NCI-H1694 treated with DMSO at 0.1 percent for 48 hours (cell line): ENCODE data around the gene AXDND1.
"Not testable (repeated sequence)": the region's sequence is repeated elsewhere in the genome, so short reads cannot be mapped to it uniquely, and the experiment has no call there.

Experiments
- DNase-seq: peaks from one replicate; lab custom pipeline; 2025; lab: John Stamatoyannopoulos, UW

The AXDND1 gene

GRCh38 chr1:179365342-179366092 is at the start of gene AXDND1:
TSS of gene AXDND1 (plus strand) at chr1:179365971. CDS start at chr1:179366510, 539 bp downstream.
- peak; percentile 88 for DNase-seq

GRCh38 chr1:179318491-179318890 is 47.3 kb upstream of the AXDND1 start:
- no peak for DNase-seq

GRCh38 chr1:179321533-179322216 is 44.1 kb upstream of the AXDND1 start:
- no peak for DNase-seq

GRCh38 chr1:179322557-179322956 is 43.2 kb upstream of the AXDND1 start:
- no peak for DNase-seq

- no peak for DNase-seq
Observed at GRCh38 chr1:179323436-179323835, 42.3 kb upstream of the AXDND1 start.

GRCh38 chr1:179325836-179326235 is 39.9 kb upstream of the AXDND1 start:
- DNase-seq = no peak

GRCh38 chr1:179326746-179327145 is 39.0 kb upstream of the AXDND1 start:
- no peak for DNase-seq

- DNase-seq = no peak
Observed at GRCh38 chr1:179327196-179327595, 38.6 kb upstream of the AXDND1 start.

- no peak for DNase-seq
Observed at GRCh38 chr1:179327679-179328078, 38.1 kb upstream of the AXDND1 start.

- no peak for DNase-seq
Observed at GRCh38 chr1:179329862-179330261, 35.9 kb upstream of the AXDND1 start.

- DNase-seq = no peak
Observed at GRCh38 chr1:179334440-179334839, 31.3 kb upstream of the AXDND1 start.

GRCh38 chr1:179337288-179337687 is 28.5 kb upstream of the AXDND1 start:
- DNase-seq = no peak

GRCh38 chr1:179337942-179338560 is 27.7 kb upstream of the AXDND1 start:
- no peak for DNase-seq

GRCh38 chr1:179340918-179341317 is 24.9 kb upstream of the AXDND1 start:
- no peak for DNase-seq

- DNase-seq = no peak
Observed at GRCh38 chr1:179341943-179342547, 23.7 kb upstream of the AXDND1 start.

- no peak for DNase-seq
Observed at GRCh38 chr1:179342740-179343404, 22.9 kb upstream of the AXDND1 start.

- DNase-seq = no peak
Observed at GRCh38 chr1:179351281-179351680, 14.5 kb upstream of the AXDND1 start.

GRCh38 chr1:179352236-179352635 is 13.5 kb upstream of the AXDND1 start:
- DNase-seq = no peak

GRCh38 chr1:179353546-179353945 is 12.2 kb upstream of the AXDND1 start:
- no peak for DNase-seq

GRCh38 chr1:179361631-179362030 is 4.1 kb upstream of the AXDND1 start:
- not testable (repeated sequence) for DNase-seq

- DNase-seq = no peak
Observed at GRCh38 chr1:179366093-179366800, 476 bp downstream of the AXDND1 start.
